SK-N-MC (cell line): Measurements from ENCODE around the gene CABP4.

Experiments used
- EZH2 ChIP-seq: fragments of 200-600 bp; sonication (generic); IDR thresholded peaks from one replicate; pipeline ENCODE4 v1.6.1; 2017; ENCODE audit warnings: antibody characterized with exemption
- FOXP2 ChIP-seq: optimal IDR thresholded peaks from 2 replicates; pipeline ENCODE3; 2011; ENCODE audit warnings: mild to moderate bottlenecking, moderate library complexity; ENCODE audit not compliant: insufficient read depth; ENCODE audit errors: extremely low read length, control extremely low read depth
- POLR2AphosphoS5 ChIP-seq: IDR thresholded peaks from 2 replicates; pipeline ENCODE4 v1.6.1; 2012; ENCODE audit warnings: mild to moderate bottlenecking, low read depth, low read length, borderline replicate concordance

- TF ChIP-seq EZH2 (no peak), POLR2AphosphoS5 (no peak), FOXP2 (no peak)
These were observed 45.9 kb upstream of the CABP4 start for GRCh38 chr11:67409261-67409666.
